ENCODE results near the gene TPX2. TPM values are rescaled to one million over a fixed set of nuclear protein-coding genes. Genes with fewer than 3 reads are reported as not detected.
"Not testable (repeated sequence)": the region's sequence is repeated elsewhere in the genome, so short reads cannot be mapped to it uniquely, and the experiment has no call there.

Gene TPX2
- total and polyA plus RNA-seq, 2 experiments from 2014 or later, result 12.3 to 120 TPM

- Histone ChIP-seq H3K27ac (peak overlapping the region; percentile 78), H3K27me3 (no peaks in the 10 kb centered on the region), H3K4me3 (peak overlapping the region; percentile 47), H3K4me1 (ENCODE audit: low read depth) (no peaks in the 10 kb centered on the region), H3K36me3 (no peaks in the 10 kb centered on the region), H3K9me3 (ENCODE audit: low read depth) (no peaks in the 10 kb centered on the region)
- TF ChIP-seq CTCF (IDR thresholded peaks at IDR 0.05; ENCODE audit: low read depth, low read length), result no peak
- no peak for DNase-seq (ENCODE audit: low read depth in 1 of 2, low spot score in 1 of 2)
Measured at GRCh38 chr20:31739550-31739977, 474 bp downstream of the TPX2 start.

GRCh38 chr20:31740208-31740607, 1.1 kb downstream of the TPX2 start:
- no peaks in the 10 kb centered on the region for H3K36me3 ChIP-seq
- H3K27ac ChIP-seq, result no peak overlapping the region
- H3K4me1 ChIP-seq (ENCODE audit: low read depth), result no peaks in the 10 kb centered on the region
- H3K9me3 ChIP-seq (ENCODE audit: low read depth), result no peaks in the 10 kb centered on the region
- H3K27me3 ChIP-seq, result no peaks in the 10 kb centered on the region
- peak overlapping the region; percentile 47 for H3K4me3 ChIP-seq
- peak in 1 of 2 donors; percentile 57 for DNase-seq (ENCODE audit: low read depth in 1 of 2, low spot score in 1 of 2)
- TF ChIP-seq CTCF (IDR thresholded peaks at IDR 0.05; ENCODE audit: low read depth, low read length), result no peak

GRCh38 chr20:31740656-31741323, 1.7 kb downstream of the TPX2 start:
- peaks cover 3% of the 10 kb centered on the region for H3K4me1 ChIP-seq (ENCODE audit: low read depth)
- H3K4me3 ChIP-seq, result peak overlapping the region; percentile 47
- H3K27ac ChIP-seq, result no peak overlapping the region
- no peaks in the 10 kb centered on the region for H3K9me3 ChIP-seq (ENCODE audit: low read depth)
- DNase-seq (ENCODE audit: low read depth in 1 of 2, low spot score in 1 of 2), result no peak
- H3K36me3 ChIP-seq, result no peaks in the 10 kb centered on the region
- no peak for TF ChIP-seq CTCF (IDR thresholded peaks at IDR 0.05; ENCODE audit: low read depth, low read length)
- no peaks in the 10 kb centered on the region for H3K27me3 ChIP-seq

- Histone ChIP-seq H3K27ac (peak overlapping the region; percentile 79), H3K4me3 (no peak overlapping the region)
Measured at GRCh38 chr20:31746068-31746878, 7.2 kb downstream of the TPX2 start.

GRCh38 chr20:31747028-31747427, 7.9 kb downstream of the TPX2 start:
- not testable (repeated sequence) for H3K36me3 ChIP-seq; H3K9me3 ChIP-seq (ENCODE audit: low read depth); H3K4me3 ChIP-seq; H3K27me3 ChIP-seq; DNase-seq (ENCODE audit: low read depth in 1 of 2, low spot score in 1 of 2)
- Histone ChIP-seq H3K4me1 (ENCODE audit: low read depth) (peaks cover 27% of the 10 kb centered on the region), H3K27ac (peak overlapping the region; percentile 79)

More at GRCh38 chr20:31746068-31746878, 7.2 kb downstream of the TPX2 start:
- no peaks in the 10 kb centered on the region for H3K36me3 ChIP-seq
- H3K4me1 ChIP-seq (ENCODE audit: low read depth), result peaks cover 27% of the 10 kb centered on the region
- H3K9me3 ChIP-seq (ENCODE audit: low read depth), result no peaks in the 10 kb centered on the region
- H3K27me3 ChIP-seq, result no peaks in the 10 kb centered on the region
- no peak for TF ChIP-seq CTCF (IDR thresholded peaks at IDR 0.05; ENCODE audit: low read depth, low read length)
- no peak for DNase-seq (ENCODE audit: low read depth in 1 of 2, low spot score in 1 of 2)

- no peak for TF ChIP-seq CTCF (IDR thresholded peaks at IDR 0.05; ENCODE audit: low read depth, low read length)
- Histone ChIP-seq H3K9me3 (ENCODE audit: low read depth) (no peaks in the 10 kb centered on the region), H3K27me3 (no peaks in the 10 kb centered on the region), H3K27ac (peak overlapping the region; percentile 79), H3K36me3 (no peaks in the 10 kb centered on the region), H3K4me3 (no peak overlapping the region), H3K4me1 (ENCODE audit: low read depth) (peaks cover 27% of the 10 kb centered on the region)
- DNase-seq (ENCODE audit: low read depth in 1 of 2, low spot score in 1 of 2), result peak; percentile 25 to 72
Measured at GRCh38 chr20:31747640-31748039, 8.6 kb downstream of the TPX2 start.
